ENCODE measurements around the gene UNC5B.
A peak's percentile ranks its signal among the peaks of the same experiment; 100 is the strongest.

UNC5B gene

DNA sequence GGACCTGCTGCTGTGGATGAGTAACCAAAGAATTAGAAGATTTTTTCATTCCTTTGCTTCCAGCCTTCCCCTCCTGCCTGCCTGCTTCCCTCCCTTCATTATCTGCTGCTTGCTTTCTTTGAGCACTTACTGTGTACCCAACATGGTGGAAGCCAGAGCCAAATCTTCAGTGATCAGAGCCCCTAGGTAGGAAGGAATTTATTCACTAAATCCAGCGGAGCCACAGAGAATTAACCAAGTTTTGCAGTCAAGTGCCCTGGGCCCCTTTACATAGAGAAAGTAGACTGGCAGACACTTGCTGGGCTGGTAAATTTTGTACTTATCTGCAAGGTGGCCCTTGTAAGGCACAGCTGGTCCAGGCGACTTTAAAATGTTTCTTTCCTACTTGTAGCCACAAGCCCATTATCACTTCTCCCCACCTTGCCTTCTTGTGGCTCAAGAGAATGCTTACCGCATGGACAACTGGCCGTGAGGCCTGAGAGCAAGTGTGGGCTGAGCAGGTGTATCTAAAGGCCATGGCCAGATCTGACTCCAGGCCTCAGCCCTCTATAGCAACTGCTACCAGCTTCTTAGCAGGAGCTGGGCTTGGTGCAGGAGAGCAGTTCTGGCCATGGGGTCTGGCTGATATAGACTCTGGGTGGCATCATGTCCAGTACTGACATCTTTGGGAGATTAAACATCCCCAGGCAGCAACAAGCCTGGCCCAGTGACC is 11.1 kb downstream of the UNC5B start:
- DNase-seq: peak; percentile 15

- DNase-seq: peak; percentile 49
Observed at GRCh38 chr10:71225291-71226058, 13.1 kb downstream of the UNC5B start.

DNA sequence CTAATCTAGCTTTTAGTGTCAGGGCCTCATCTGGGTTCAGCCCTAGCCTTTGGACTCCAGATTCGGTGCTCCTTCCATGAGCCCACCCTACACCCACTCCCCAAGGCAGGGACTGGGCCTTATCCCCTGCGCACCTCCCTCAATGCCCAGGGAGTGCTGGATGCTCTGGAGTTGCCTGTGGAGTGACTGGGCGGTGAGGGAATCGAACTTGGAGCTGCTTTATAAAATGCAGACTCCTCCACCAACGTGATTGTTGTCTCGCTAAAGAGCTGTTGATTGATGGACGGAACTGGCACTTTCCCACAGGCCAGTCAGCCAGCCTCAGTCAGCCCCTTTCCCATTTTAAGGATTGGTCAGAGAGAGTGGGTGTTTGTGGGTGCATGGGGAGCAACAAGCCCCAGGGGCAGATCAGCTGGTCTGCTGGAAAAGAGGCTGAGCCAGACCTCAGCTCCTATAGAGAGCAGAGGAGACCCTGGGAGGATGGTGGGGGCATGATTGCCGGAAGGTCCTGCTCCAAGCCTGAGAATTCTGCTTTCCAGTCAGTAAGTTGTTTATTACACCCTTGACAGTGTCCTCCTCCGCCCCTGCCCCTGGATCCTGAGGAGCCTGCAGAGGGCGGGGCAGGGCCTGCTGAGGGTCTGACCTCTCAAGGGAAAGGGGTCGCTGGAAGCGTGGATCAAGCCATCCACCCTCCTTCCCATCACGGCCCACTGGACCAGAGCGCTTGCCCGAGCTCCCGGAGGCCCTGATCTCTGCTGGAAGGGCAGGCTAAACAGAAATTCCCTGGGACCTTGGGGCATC is 16.7 kb downstream of the UNC5B start:
- DNase-seq: no peak

DNA sequence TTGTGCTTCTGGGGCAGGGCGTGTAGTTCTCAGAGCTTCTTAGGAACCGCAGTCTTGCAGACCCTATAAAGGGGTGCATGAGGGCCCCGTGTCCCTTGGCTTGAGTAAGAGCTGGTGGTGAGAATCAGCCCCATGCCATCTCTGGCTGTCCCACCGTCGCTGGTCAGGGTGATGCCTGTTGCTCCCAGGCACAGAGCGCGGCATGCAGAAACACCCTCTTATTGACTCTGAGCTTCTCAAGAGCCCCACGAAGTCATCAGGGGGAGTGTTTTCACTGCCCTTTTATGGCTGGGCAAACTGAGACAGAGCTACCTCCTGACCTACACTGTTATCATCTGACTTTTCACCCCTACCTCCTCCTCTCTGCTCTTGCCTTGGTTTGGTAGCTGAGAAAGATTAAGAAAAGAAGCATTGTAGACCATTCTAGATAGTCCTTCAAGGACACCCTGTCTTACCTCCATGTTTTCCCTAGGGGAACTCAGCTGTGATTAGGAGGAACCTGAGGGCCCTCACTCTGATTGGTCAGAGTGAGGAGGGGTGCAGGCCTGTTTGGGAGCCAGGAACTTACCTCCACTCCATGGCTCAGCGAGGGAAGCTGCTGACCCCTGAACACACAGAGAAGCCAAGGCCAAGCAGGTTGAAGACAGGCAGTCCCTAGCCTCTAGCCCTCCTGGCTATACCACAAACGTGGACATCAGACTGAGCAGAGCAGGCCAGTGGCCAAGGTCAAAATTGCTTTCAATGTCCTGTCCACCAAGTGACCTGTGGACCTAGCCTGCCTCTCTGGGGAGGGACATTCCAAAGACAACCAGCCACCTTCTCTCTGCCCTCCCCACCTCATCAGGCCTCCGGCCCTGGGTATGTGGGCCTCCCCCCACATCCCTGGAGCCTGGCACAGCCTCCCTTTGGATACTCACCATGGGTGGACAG is 17.6 kb downstream of the UNC5B start:
- DNase-seq: no peak

GRCh38 chr10:71230656-71231025 is 18.3 kb downstream of the UNC5B start:
- DNase-seq: no peak

DNA sequence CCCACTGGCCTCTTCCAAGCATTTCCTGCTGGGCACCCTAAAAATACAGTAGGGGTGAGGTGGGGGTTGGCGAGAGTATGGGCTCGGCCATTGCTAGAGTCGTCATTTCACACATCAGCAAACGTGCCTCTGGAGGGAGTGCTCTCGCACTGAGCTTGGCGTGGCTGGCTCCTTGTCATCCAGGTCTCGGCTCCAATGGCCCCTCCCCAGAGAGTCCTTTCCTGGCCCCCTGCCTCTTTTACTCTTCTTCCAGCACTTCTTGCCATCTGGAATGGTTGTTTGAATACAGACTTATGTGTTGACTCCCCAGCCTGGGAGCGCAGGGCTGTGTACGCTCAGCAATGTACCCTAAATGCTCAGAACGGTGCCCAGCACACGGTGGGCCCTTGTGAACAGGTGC is 18.8 kb downstream of the UNC5B start:
- DNase-seq: no peak

- DNase-seq: peak; percentile 90
Observed at GRCh38 chr10:71232089-71232998, 20.0 kb downstream of the UNC5B start.

- no peak for DNase-seq
Observed at GRCh38 chr10:71233482-71233892, 21.1 kb downstream of the UNC5B start.

DNA sequence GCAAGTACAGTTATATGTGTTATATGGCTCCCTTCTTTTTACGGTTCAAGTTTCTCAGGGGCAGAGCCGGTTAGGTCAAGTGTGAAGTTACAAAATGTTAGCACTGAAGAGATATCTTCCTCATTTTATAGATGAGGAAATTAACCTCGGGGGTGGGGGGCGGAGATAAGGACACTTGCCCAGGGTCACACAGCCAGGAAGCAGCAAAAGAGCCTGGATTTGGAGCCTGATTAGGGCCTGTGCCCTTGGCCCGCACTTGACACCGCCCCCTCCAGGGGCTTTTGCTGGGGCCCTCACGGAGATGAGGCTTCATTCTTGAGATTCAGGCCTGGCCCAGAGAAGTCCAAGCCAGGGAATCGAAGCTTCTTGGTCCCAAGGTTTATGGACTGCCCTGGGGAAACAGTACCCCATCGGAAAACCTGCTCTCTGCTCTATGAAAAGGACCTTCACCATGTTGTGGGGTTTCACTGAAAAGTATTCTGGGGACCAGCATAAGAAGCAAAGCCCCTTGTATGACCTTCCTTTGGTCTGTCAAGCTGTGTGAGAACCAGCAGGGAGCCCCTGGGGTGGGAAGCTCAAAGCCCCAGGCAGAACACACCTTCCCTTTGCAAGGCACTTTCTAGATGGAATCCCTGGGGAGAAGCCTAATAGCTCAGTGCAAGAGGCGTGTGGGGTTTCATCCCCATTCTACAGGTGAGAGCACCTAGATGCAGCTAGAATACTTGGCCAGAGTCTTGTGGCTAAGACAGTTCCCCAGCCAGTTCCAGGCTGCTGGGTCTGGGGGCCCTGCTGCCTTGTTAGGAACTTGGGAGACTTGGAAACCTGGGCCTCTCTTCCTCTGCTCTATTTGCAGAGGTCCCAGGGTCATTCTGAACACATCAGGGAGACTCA is 21.9 kb downstream of the UNC5B start:
- DNase-seq: no peak

- peak; percentile 86 for DNase-seq
Observed at GRCh38 chr10:71234970-71235685, 22.8 kb downstream of the UNC5B start.

DNA sequence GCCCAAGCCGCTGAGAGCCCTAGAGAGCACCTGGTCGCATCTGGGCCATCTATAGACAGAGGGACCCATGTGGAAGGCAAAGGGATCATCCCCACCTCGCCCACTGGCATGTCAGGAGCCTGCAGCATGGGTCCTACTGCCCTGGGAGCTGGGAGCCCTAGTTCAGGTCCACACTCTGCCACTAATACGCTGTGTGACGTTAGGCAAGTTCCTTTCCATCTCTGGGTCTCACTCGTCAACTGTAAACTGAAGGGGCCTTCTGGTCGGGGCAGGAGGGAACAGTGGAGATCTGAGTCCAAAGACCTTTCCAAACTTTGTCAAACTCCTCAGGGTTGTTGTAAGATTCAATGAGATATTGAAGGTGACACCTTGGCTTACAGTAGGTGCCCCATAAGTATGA is 23.4 kb downstream of the UNC5B start:
- DNase-seq: no peak

GRCh38 chr10:71236286-71236685 is 23.9 kb downstream of the UNC5B start:
- peak; percentile 67 for DNase-seq

GRCh38 chr10:71236822-71237682 is 24.7 kb downstream of the UNC5B start:
- DNase-seq: no peak

- DNase-seq: no peak
Observed at GRCh38 chr10:71237843-71238623, 25.7 kb downstream of the UNC5B start.

- DNase-seq: no peak
Observed at GRCh38 chr10:71238626-71239025, 26.3 kb downstream of the UNC5B start.

GRCh38 chr10:71239131-71239915 is 27.0 kb downstream of the UNC5B start:
- no peak for DNase-seq
